BJ (cell line): ENCODE results near the gene PTPRG. TPM values are rescaled to one million over a fixed set of nuclear protein-coding genes. Genes with fewer than 3 reads are reported as not detected.

Experiments used
- CTCF ChIA-PET: fragments of 350-600 bp; formaldehyde crosslinking; extraction: SDS; loops from one replicate; lab custom pipeline; 2021; ENCODE audit warnings: antibody characterized with exemption, inconsistent platforms; lab: Yijun Ruan, JAX
- POLR2A ChIA-PET: fragments of 300-600 bp; sonication (Branson Sonifier 250); formaldehyde crosslinking; extraction: SDS; loops from one replicate; lab custom pipeline; 2021; ENCODE audit warnings: antibody characterized with exemption; lab: Charles Lee
- DNase-seq: peaks from one replicate; pipeline ENCODE4 v3.0.0-alpha.2; 2011; ENCODE audit warnings: low read depth
- H3K27me3 ChIP-seq: 2 replicates; pipeline ENCODE4 v1.6.0; 2011; ENCODE audit warnings: low read length; ENCODE audit not compliant: control insufficient read depth, insufficient read depth
- H3K36me3 ChIP-seq: 2 replicates; pipeline ENCODE4 v1.5.1; 2011; ENCODE audit warnings: low read length; ENCODE audit not compliant: control insufficient read depth, insufficient read depth
- H3K4me3 ChIP-seq: 2 replicates; pipeline ENCODE4 v1.5.1; 2011; ENCODE audit warnings: low read depth, mild to moderate bottlenecking, control low read depth, low read length
- CTCF ChIP-seq: IDR thresholded peaks from 2 replicates; pipeline ENCODE4 v1.5.1; 2011; ENCODE audit warnings: low read depth, mild to moderate bottlenecking, control low read depth, inconsistent platforms, low read length, moderate library complexity; ENCODE audit not compliant: insufficient read depth
- polyA plus RNA-seq: library from polyadenylated mRNA; depleted of rRNA; stranded (reverse); fragments of >200 nt; gene quantifications from 2 replicates; pipeline ENCODE4 v1.2.3, GENCODE V29; 2011

PTPRG gene
- polyA plus RNA-seq, 1 experiment: 20.8 TPM

GRCh38 chr3:62277986-62278385 is 716.6 kb downstream of the PTPRG start:
- ChIA-PET CTCF (interaction anchor here (1.1 kb wide), 1 partner anchor 9 kb away, joined by 4 read pairs; no protein-coding TSS in a partner anchor), POLR2A (no interaction called here)
- Histone ChIP-seq H3K36me3 (no peaks in the 10 kb centered on the region; the same call in 1 of the 2 replicates), H3K27me3 (no peaks in the 10 kb centered on the region), H3K4me3 (no peak overlapping the region)
- no peak for TF ChIP-seq CTCF
- no peak for DNase-seq

GRCh38 chr3:62281726-62282125 is 720.4 kb downstream of the PTPRG start:
- POLR2A ChIA-PET: no interaction called here
- CTCF ChIA-PET: interaction anchor here (0.7 kb wide), 1 partner anchor 51 kb away, joined by 4 read pairs; no protein-coding TSS in a partner anchor
- no peak for DNase-seq

GRCh38 chr3:62284442-62284841 is 723.1 kb downstream of the PTPRG start:
- Histone ChIP-seq H3K4me3 (no peak overlapping the region), H3K27me3 (no peaks in the 10 kb centered on the region), H3K36me3 (no peaks in the 10 kb centered on the region)
- POLR2A ChIA-PET: no interaction called here
- no peak for DNase-seq
- CTCF ChIA-PET: no interaction called here
- TF ChIP-seq CTCF: no peak

More at GRCh38 chr3:62281726-62282125, 720.4 kb downstream of the PTPRG start:
- Histone ChIP-seq H3K36me3 (no peaks in the 10 kb centered on the region), H3K4me3 (no peak overlapping the region), H3K27me3 (no peaks in the 10 kb centered on the region)
- no peak for TF ChIP-seq CTCF

GRCh38 chr3:62287392-62287927 is 726.1 kb downstream of the PTPRG start:
- TF ChIP-seq CTCF: no peak
- H3K4me3 ChIP-seq: no peak overlapping the region
- H3K27me3 ChIP-seq: no peaks in the 10 kb centered on the region
- no peaks in the 10 kb centered on the region for H3K36me3 ChIP-seq
- ChIA-PET POLR2A (no interaction called here), CTCF (interaction anchor here (1.5 kb wide), 1 partner anchor 10 kb away, joined by 4 read pairs; no protein-coding TSS in a partner anchor)
- no peak for DNase-seq

- CTCF ChIA-PET: no interaction called here
Measured at GRCh38 chr3:62289922-62290321, 728.6 kb downstream of the PTPRG start.

More at GRCh38 chr3:62289922-62290321, 728.6 kb downstream of the PTPRG start:
- H3K27me3 ChIP-seq: no peaks in the 10 kb centered on the region
- H3K36me3 ChIP-seq: no peaks in the 10 kb centered on the region
- TF ChIP-seq CTCF: no peak
- POLR2A ChIA-PET: no interaction called here
- no peak for DNase-seq
- H3K4me3 ChIP-seq: no peak overlapping the region
